Gastrocnemius medialis (tissue), 4 donors: Measurements from ENCODE around the gene MYO15A.

ENCODE experiments used
- POLR2A ChIP-seq, 2 donors: fragments of 450-650 bp; IDR thresholded peaks; one replicate each; pipeline ENCODE4 v1.6.1; 2017; ENCODE audit warnings: antibody characterized with exemption in 2 of 2, mild to moderate bottlenecking in 2 of 2, moderate library complexity in 2 of 2
- TF ChIP-seq, protein P1 (sequence below), 5 experiments: fragments of 450-650 bp in 3 of 5; fragments of 200-600 bp in 2 of 5; sonication (generic) in 2 of 5; IDR thresholded peaks in 4 of 5; conservative IDR thresholded peaks in 1 of 5; 1 replicate in 4 of 5; 2 replicates in 1 of 5; pipeline ENCODE4 v1.5.1; 2016 to 2019; ENCODE audit warnings: antibody characterized with exemption in 5 of 5, mild to moderate bottlenecking in 3 of 5, moderate library complexity in 3 of 5

DNA sequence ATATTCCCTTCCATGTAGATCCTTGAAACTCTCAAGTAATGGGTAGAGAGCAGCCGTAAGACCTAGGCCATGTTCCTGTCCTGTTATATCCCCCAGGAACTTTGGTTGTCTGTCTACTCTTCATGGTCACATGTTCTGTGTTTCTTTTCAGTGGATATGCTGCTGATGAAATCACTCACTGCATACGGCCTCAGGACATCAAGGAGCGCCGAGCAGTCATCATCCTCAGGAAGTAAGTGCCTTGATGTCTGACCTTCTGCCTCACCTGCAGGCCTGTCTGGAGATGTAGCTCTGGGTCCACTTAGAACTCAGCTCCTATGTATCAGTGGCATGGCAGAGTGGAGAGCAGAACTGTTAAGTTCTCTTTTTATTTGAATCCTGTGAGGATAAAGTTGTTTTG is 86.2 kb downstream of the MYO15A start:
- TF ChIP-seq, protein P1, sequence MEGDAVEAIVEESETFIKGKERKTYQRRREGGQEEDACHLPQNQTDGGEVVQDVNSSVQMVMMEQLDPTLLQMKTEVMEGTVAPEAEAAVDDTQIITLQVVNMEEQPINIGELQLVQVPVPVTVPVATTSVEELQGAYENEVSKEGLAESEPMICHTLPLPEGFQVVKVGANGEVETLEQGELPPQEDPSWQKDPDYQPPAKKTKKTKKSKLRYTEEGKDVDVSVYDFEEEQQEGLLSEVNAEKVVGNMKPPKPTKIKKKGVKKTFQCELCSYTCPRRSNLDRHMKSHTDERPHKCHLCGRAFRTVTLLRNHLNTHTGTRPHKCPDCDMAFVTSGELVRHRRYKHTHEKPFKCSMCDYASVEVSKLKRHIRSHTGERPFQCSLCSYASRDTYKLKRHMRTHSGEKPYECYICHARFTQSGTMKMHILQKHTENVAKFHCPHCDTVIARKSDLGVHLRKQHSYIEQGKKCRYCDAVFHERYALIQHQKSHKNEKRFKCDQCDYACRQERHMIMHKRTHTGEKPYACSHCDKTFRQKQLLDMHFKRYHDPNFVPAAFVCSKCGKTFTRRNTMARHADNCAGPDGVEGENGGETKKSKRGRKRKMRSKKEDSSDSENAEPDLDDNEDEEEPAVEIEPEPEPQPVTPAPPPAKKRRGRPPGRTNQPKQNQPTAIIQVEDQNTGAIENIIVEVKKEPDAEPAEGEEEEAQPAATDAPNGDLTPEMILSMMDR (IDR thresholded peaks at IDR 0.05 in 4 of 5, conservative IDR thresholded peaks at IDR 0.05 in 1 of 5) = no peak
- no peak for TF ChIP-seq POLR2A (IDR thresholded peaks at IDR 0.05)
